ENCODE measurements around the gene STAU1. TPM values are rescaled to one million over a fixed set of nuclear protein-coding genes. Genes with fewer than 3 reads are reported as not detected.
"Not testable (repeated sequence)": the region's sequence is repeated elsewhere in the genome, so short reads cannot be mapped to it uniquely, and the experiment has no call there.

Gene STAU1
- total RNA-seq, 1 donor from 2014 or later, result 36.1 TPM

DNA sequence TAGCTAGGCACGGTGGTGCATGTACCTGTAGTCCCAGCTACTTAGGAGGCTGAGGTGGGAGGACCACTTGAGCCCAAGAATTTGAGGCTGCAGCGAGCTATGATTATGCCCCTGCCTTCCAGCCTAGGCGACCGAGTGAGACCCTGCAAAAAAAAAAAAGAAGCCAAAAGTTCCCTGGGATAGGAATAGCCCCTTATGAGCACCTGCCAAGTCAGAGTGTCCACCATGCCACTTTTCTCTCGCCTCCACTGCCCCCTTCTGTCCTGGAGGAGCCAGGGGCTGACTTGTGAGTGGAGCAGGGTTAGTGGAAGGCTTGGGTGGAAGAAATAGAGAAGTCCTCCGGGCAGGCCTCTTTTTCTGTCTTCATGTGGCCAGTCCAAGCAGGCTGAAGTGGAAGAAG is 18.9 kb upstream of the STAU1 start:
- no peak for DNase-seq (ENCODE audit: low spot score)

DNA sequence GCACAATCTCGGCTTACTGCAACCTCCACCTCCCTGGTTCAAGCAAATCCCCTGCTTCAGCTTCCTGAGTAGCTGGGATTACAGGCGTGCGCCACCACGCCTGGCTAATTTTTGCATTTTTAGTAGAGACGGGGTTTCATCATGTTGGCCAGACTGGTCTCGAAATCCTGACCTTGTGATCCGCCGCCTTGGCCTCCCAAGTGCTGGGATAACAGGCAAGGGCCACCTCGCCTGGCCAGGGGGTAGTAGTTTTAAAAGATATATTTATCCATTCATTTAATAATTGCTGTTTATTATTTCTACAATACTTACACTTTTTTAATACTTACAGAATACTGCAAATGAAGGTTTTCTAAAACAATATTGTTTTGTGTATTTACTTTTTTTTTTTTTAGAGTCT is 15.6 kb upstream of the STAU1 start:
- DNase-seq (ENCODE audit: low spot score), result no peak

DNA sequence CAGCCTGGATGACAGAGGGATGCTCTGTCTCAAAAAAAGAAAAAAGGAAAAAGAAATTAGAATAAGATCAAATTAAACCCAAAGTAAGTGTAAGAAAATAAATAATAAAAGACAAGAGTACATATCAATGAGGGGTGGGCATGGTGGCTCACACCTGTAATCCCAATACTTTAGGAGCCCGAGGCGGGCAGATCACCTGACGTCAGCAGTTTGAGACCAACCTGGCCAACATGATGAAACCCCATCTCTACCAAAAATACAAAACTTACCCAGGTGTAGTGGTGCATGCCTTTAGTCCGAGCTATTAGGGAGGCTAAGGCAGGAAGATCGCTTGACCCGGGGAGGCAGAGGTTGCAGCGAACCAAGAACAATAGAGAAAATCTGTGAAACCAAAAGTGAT is 14.9 kb upstream of the STAU1 start:
- DNase-seq (ENCODE audit: low spot score), result no peak

DNA sequence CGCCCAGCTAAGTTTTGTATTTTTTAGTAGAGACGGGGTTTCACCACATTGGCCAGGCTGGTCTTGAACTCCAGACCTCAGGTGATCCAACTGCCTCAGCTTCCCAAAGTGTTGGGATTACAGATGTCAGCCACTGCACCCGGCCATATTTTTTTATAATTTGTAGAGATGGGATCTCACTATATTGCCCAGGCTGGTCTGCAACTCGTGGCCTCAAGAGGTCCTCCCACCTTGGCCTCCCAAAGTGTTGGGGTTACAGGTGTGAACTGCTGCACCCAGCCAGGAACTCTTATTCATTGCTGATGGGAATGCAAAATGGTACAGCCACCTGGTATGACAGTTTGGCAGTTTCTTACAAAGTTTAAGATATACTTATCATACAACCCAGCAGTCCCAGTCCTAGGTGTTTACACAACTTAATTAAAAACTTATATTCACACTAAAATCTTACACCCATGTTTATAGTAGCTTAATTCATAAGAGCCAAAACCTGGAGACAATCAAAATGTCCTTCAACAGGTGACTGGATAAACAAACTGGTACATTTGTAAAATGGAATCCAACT is 11.7 kb upstream of the STAU1 start:
- DNase-seq (ENCODE audit: low spot score), result no peak

DNA sequence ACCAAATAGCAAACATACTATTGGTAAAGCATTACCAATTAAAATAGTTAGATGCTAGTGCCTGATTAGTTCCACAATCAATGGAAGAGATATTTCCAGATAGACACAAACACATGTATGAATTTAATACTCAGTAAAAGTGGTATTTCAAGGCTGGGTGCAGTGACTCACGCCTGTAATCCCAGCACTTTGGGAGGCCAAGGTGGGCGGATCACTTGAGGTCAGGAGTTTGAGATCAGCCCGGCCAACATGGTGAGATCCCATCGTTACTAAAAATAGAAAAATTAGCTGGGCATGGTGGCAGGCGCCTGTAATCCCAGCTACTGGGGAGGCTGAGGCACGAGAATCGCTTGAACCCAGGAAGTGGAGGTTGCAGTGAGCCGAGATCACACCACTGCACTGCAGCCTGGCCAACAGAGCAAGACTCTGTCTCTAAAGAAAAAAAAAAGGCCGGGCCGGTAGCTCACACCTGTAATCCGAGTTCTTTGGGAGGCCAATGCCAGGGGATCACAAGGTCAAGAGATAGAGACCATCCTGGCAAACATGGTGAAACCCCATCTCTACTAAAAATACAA is 4.9 kb upstream of the STAU1 start:
- DNase-seq (ENCODE audit: low spot score), result not testable (repeated sequence)

DNA sequence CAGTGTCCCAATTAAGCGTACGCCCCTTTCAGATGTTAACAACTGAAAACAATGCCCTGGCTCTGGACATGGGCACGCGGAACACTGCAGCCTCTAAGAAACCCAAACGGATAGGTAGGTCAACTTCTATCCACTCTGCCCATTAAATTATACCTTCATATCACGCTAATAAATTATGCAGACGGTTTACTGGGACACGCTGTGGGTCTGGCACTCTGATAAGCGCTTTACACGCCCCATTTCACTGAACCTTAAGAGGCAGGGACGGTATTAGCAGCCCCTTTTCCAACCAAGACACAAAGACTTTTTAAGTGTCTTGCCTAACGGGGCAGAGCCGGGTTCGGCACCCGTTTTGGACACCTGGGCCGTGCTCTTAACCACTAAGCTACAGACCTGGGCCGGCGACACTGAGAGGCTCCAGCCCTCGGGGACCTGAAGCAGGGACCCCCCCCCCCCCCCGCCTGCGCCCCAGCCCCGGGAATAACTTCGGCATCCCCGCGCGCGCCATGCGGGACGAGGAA is 744 bp downstream of the STAU1 start:
- DNase-seq (ENCODE audit: low spot score), result peak; percentile 23

DNA sequence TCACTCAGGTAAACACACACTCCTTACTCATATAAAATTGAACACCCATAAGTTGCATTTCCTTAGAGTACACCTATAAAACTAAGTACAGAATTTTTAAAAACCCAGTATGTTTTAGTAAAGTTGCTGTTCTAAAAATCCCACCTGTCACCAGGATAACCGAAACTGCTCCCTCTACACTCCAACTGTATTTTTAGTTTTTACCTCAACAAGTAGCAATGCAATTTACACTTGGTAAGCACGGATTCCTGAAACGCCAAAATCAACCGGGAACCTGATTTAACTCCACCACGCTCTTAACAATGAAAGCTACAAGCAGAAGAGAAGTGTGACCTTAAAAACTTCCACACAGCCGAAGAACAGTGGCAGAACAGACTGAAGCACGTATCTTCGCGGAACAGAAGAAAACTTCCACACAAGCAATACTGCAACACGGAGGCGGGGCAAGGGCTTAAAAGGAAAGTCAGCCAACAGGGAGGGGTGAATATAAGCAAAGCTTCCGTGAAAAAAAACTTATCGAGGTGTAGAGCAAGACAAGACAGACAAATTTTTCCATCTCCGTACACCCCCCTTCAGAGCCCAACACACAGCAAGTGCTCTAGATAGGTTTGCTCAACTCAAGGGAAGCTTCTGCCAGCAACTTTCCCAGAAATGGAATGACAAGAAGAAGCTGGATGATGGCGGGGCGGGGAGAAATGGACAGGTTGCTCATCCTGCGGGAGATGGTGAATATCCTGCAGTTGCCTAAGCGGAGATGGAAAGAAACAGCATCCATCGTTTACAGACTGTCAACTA is 1.4 kb downstream of the STAU1 start:
- DNase-seq (ENCODE audit: low spot score), result peak; percentile 84

DNA sequence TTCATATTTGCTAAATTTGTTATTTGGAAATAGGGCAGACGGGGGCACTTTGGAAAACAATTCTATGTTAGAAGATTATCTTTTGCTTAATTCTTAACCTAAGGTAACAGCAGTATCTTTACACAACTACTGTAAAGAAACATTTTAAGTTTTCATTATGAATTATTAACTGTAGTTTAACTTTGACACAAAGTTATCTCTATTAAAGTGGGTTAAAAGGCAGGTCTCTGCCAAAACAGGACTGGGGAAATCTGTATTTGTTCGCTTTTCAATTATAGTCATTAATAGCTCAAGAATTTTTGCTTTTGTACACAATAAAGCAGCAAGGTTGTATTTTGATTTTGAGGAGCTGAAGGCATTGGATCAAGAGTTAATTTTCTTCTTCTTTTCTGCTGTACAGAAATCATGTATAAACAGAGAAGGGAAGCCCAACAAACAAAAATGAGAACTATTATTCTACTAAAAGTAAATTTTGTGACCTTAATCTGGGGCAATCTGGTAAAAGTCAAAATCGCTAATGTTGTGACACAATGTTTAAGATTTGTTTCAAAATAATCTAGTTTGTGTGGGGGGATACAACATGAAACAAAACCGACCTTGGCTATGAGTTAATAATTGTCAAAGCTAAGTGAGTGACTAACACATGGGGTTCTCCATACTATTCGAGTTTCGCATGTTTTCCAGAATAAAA is 2.9 kb downstream of the STAU1 start:
- no peak for DNase-seq (ENCODE audit: low spot score)

DNA sequence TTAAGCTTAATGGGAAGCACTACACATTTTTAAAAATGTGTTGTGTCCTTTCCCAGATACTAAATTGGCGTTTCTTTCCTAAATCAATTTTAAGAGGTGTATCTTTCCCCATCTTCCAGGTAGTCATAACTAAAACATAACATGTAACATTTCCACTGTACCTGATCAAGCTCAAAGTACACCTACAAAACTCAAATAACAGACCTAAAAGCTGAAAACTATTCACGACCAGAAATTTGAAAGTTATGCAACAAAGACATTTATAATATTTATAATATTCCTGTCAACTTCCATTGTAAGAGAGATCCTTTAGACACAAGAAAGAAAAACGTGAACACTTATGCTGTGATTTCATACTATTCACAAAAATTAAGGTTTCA is 3.5 kb downstream of the STAU1 start:
- DNase-seq (ENCODE audit: low spot score), result no peak

DNA sequence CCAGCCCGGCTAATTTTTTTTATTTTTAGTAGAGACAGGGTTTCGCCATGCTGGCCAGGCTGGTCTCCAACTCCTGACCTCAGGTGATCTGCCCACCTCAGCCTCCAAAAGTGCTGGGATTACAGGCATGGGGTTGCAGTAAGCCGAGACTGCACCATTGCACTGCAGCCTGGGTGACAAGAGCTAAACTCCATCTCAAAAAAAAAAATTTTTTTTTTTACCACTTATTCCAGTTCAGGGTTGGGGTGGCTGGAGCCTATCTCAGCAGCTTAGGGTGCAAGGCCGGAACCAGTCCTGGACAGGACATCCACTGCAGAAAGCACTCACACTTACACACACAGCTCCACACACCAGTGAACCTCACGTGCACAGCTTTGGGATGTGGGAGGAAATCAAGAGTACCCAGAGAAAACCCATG is 4.0 kb downstream of the STAU1 start:
- not testable (repeated sequence) for DNase-seq (ENCODE audit: low spot score)

DNA sequence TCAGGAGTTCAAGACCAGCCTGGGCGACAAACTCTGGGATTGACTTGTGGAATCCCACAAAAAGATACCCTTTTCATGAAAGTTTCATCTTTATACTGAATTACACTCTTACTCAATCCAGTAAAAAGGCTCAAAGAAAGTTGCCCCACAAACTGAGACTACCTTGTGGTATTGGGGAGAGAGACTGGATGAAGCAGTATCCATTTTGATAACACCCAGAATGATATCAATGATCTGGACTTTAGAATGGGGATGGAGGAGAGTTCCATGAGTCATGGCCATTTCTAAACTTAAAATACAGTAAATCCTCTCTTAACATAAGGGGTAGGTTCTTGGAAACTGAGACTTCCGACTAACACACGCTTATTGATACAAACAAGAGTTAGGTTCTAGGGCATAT is 4.7 kb downstream of the STAU1 start:
- no peak for DNase-seq (ENCODE audit: low spot score)

DNA sequence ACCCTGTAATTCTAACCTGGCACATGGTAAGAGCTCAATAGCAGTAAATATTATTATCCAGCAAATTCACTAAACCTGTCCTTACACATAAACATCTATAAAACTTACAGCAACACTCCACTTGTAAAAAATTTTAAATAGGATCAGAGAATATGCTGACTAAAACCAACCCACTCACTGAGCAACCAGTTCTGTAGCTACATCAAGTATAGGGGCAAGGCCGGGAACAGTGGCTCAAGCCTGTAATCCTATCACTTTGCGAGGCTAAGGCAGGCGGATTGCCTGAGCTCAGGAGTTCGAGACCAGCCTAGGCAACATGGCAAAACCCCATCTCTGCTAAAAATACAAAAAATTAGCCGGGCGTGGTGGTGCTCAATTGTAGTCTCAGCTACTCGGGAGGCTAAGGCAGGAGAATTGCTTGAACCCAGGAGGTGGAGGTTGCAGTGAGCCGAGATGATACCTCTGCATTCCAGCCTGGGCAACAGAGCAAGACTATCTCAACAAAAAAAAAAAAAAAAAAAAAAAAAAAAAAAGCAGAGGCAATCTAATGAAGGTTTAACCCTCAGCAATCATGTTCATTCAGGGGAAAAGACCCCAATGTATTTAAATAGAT is 6.8 kb downstream of the STAU1 start:
- no peak for DNase-seq (ENCODE audit: low spot score)

DNA sequence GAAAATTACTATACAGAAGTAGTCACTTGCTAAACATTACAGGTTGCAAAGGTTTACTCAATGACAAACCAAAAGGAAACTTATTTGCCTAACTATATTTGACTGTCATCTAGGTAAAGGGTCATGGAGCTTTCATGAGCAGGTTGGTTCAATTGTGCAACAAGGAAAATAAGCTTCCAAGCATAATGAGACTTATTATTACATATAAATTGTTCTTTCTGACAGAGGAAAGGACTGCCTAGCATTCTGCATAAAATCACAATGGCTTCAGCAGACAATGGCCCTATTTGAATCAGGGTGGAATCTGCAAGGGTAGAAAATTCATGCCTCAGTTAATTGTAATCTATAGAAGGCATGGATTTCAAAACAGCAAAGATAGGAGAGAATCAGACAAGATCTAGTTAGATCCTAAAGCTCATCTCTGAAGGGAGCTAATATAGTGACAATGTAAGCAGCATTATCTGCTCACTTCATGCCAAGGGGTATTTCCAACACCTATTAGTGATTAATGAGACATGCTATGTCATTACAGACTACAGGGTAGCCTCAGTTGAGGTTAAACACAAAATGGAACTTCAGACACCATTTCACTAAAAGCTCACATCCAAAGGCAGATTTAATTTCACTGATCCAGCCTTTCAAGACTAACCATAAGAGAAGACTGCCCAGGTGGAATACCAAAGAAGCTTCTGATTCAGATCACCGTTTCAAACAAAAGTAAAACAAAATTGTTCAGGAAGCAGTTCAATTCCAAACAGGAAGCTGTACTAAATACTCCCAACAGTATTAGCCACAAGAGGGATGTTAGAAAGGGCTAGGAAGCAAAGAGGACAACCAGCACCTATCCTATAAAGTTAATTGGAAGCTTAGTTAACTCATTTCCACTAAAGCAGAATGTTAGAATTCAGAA is 8.5 kb downstream of the STAU1 start:
- no peak for DNase-seq (ENCODE audit: low spot score)

DNA sequence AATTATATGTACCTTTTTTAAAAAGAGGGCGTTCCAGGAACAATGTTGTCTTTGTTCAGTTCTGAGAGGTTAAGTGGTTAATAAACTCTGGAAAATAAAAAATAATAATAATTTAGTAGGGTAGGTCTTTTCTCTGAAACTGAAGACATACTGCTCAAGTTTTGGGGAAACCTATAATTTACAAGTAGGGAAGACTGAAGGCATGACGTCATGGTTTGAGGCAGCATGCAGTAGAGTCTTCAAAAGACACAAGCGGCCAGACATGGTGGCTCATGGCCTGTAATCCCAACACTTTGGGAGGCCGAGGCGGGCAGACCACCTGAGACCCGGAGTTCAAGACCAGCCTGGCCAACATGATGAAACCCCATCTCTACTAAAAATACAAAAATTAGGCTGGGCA is 14.0 kb downstream of the STAU1 start:
- no peak for DNase-seq (ENCODE audit: low spot score)

DNA sequence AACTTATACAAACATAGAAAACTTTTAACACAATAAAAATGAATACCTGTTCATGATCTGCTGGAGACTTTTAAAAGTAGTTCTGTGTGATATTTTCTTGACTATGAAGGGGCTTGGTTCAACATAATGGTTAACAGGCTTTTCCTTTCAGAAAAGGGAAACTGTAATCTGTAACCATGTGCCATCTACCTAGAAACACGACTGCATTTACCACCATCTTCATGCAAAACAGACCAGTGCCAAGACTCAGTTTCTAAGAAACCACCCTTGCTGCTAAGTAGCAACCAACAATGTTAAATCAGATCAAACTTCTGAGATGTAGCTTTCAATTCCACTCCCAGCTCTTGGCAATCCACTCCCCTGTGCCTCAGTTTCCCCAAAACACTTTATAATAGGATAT is 15.7 kb downstream of the STAU1 start:
- DNase-seq (ENCODE audit: low spot score), result no peak

DNA sequence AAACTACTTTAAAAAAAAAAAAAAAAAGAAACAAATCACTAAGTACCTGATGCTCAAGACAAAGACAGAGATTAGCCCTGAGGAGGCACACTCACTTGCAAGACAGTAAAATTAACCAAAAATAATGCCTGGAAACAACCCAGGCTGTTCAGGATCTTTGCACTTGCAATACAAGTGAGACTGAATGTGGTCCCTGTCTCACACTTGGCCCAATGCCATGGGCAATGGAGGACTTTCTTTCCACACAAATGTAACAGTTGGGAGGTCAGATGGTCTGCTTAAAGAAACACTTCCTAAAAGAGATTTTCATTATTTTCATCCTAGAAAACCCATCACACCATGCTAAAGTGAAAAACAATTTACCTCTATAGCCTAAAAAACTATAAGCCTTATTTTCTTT is 16.2 kb downstream of the STAU1 start:
- no peak for DNase-seq (ENCODE audit: low spot score)

DNA sequence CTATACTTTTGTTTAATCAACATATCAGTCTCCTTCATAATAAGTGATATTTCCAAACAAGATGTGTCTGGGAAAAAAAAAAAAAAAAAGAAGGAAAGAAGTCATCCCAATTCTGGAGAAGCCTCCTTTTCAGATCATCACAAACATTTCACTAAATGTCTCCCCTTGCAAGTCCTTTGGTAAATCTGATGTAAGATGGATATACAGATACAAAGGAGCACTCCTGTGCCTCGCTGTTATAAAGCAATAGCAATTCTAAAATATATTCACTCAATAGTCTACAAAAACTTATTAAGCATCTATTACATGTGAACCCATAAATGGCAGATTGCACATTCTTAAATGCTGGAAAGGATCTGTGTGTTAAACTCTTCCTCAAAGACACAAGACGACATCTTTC is 17.4 kb downstream of the STAU1 start:
- DNase-seq (ENCODE audit: low spot score), result no peak

DNA sequence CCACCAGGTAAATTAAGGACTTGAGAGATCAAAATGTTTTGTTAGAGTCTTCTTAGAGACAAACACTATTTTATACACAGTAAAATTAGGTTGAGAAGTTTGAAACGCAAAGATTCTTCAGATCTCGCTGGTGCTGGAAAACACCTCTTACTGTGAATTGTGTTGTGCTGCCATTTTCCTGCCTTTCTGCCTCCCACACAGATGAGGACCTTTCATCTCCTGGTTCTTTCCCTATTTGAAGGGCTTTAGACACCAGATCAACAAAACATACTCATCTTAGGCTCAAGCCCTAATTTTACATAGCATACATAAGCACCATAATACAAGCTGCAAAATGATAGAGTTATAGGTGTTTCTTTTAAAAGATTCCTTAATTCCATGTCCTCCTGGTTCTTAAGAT is 18.6 kb downstream of the STAU1 start:
- no peak for DNase-seq (ENCODE audit: low spot score)

DNA sequence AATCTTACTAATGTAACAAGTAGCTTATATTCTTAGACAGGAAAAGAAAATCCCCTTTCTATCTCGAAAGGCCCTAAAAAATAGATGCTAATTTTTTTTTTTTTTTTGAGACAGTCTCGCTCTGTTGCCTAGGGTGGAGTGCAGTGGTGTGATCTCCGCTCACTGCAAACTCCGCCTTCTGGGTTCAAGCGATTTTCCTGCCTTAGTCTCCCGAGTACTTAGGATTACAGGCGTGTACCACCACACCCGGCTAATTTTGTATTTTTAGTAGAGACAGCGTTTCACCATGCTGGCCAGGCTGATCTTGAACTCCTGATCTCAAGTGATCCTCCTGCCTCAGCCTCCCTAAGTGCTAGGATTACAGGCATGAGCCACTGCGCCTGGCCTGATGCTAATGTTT is 19.3 kb downstream of the STAU1 start:
- DNase-seq (ENCODE audit: low spot score), result not testable (repeated sequence)

DNA sequence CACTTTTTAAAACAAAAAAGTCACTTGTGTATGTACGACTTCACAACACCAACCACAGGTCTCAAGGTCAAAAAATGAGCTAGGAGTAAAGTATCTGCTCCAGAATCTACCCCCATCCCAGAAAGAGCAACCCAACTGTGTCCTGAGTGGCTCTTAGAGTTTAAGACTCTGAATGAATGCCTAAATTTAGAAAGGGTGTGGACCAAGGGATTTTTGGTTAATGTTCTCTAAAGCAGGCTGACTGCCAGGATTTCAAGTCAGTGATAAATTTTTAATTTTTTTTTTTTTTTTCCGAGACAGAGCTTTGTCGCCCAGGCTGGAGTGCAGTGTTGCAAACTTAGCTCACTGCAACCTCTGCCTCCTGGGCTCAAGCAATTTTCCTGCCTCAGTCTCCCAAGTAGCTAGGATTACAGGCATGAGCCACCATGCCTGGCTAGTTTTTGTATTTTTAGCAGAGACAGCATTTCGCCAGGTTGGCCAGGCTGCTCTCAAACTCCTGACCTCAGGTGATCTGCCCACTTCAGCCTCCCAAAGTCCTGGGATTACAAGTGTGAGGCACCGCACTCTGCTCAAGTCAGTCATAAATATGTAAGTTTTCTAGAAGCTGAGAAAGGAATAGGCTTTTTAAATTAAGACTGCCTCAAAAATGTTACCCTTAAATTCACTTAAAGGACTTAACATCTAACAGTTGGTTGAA is 20.2 kb downstream of the STAU1 start:
- peak; percentile 70 for DNase-seq (ENCODE audit: low spot score)
